Measurements from ENCODE around the gene CDC34. TPM values are rescaled to one million over a fixed set of nuclear protein-coding genes. Genes with fewer than 3 reads are reported as not detected.

The CDC34 gene
- total and polyA plus RNA-seq, 3 donors from 2014 or later = 149 to 249 (median 205) TPM

DNA sequence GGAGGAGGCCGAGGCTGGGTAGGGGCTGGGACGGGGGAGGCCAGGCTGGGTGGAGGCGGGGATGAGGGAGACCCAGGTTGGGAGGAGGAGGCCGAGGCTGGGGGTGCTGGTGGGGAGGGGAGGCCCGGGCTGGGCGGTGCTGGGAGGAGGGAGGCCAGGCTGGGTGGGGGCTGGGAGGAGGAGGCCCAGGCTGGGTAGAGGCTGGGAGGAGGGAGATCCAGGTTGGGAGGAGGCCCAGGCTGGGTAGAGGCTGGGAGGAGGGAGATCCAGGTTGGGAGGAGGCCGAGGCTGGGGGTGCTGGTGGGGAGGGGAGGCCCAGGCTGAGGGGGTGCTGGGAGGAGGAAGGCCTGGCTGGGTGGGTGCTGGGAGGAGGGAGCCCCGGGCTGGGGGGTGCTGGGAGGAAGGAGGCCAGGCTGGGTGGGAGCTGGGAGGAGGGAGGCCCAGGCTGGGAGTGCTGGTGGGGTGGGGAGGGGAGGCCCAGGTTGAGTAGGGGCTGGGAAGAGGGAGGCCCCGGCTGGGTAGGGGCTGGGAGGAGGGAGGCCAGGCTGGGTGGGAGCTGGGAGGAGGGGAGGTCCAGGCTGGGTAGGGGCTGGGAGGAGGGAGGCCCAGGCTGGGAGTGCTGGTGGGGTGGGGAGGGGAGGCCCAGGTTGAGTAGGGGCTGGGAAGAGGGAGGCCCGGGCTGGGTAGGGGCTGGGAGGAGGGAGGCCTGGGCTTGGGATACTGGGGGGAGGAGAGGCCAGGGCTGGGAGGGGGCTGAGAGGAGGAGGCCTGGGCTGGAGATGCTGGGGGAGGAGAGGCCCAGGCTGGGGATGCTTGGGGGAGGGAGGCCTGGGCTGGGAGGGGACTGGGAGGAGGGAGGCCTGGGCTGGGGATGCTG lies 13.6 kb upstream of the CDC34 start:
- intact Hi-C loops (cut with DNase I; ENCODE audit: low total_unique reads) = no loop called here
- H3K4me1 ChIP-seq = no peaks in the 10 kb centered on the region
- no peak overlapping the region for H3K27ac ChIP-seq
- TF ChIP-seq POLR2A (IDR thresholded peaks at IDR 0.05) = no peak
- TF ChIP-seq, protein P1, sequence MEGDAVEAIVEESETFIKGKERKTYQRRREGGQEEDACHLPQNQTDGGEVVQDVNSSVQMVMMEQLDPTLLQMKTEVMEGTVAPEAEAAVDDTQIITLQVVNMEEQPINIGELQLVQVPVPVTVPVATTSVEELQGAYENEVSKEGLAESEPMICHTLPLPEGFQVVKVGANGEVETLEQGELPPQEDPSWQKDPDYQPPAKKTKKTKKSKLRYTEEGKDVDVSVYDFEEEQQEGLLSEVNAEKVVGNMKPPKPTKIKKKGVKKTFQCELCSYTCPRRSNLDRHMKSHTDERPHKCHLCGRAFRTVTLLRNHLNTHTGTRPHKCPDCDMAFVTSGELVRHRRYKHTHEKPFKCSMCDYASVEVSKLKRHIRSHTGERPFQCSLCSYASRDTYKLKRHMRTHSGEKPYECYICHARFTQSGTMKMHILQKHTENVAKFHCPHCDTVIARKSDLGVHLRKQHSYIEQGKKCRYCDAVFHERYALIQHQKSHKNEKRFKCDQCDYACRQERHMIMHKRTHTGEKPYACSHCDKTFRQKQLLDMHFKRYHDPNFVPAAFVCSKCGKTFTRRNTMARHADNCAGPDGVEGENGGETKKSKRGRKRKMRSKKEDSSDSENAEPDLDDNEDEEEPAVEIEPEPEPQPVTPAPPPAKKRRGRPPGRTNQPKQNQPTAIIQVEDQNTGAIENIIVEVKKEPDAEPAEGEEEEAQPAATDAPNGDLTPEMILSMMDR (IDR thresholded peaks at IDR 0.05) = no peak
- H3K9me3 ChIP-seq = no peaks in the 10 kb centered on the region
- H3K4me3 ChIP-seq = no peak overlapping the region
- no peak for DNase-seq
- H3K36me3 ChIP-seq (ENCODE audit: low read depth, missing control alignments) = no peaks in the 10 kb centered on the region
- no peaks in the 10 kb centered on the region for H3K27me3 ChIP-seq
- 76 to 80% methylated on average over 10 of the region's 10 CpGs for WGBS, 2 donors

DNA sequence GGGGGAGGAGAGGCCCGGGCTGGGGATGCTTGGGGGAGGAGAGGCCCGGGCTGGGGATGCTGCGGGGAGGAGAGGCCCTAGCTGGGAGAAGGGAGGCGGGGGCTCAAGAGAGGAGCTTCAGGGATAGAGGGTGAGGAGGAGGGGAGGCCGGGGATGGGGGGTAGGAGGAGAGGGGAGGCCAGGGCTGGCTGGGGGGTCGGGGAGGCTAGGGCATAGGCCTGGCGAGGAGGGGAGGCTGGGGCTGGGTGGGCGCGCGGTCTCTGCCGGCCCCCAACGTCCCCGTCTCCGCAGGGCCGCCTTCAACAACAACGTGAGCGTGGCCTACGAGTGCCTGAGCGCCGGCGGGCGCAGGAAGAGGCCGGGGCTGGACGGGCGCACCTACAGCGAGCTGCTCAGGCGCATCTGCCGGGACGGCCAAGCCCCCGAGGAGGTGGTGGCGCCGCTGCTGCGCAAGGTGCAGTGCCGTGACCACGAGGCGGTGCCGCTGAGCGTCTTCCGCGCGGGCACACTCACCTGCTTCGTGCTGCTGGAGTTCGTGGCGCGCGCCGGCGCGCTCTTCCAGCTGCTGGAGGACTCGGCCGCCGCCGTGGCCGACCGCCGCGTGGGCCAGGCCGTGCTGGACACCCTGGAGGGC lies 12.8 kb upstream of the CDC34 start:
- no peak for DNase-seq
- intact Hi-C loops (cut with DNase I; ENCODE audit: low total_unique reads) = no loop called here
- TF ChIP-seq, protein P1 (IDR thresholded peaks at IDR 0.05) = no peak
- no peak for TF ChIP-seq POLR2A (IDR thresholded peaks at IDR 0.05)
- Histone ChIP-seq H3K27me3 (no peaks in the 10 kb centered on the region), H3K4me1 (no peaks in the 10 kb centered on the region), H3K4me3 (no peak overlapping the region), H3K9me3 (no peaks in the 10 kb centered on the region), H3K27ac (no peak overlapping the region), H3K36me3 (ENCODE audit: low read depth, missing control alignments) (no peaks in the 10 kb centered on the region)
- 42 to 77% methylated on average over 11 to 50 of the region's 58 CpGs for WGBS, 2 donors

- H3K4me3 ChIP-seq = peak overlapping the region in 1 of 2 donors; percentile 26
- no peak overlapping the region for H3K27ac ChIP-seq
- TF ChIP-seq, protein P1 (IDR thresholded peaks at IDR 0.05) = no peak
- no peak for TF ChIP-seq POLR2A (IDR thresholded peaks at IDR 0.05)
- DNase-seq = no peak
- intact Hi-C loops (cut with DNase I; ENCODE audit: low total_unique reads) = no loop called here
- H3K9me3 ChIP-seq = no peaks in the 10 kb centered on the region
- H3K27me3 ChIP-seq = no peaks in the 10 kb centered on the region
- no peaks in the 10 kb centered on the region for H3K36me3 ChIP-seq (ENCODE audit: low read depth, missing control alignments)
- 57 to 73% methylated on average over 19 to 45 of the region's 45 CpGs for WGBS, 2 donors
- no peaks in the 10 kb centered on the region for H3K4me1 ChIP-seq
Observed at GRCh38 chr19:519449-519865, 12.1 kb upstream of the CDC34 start.

DNA sequence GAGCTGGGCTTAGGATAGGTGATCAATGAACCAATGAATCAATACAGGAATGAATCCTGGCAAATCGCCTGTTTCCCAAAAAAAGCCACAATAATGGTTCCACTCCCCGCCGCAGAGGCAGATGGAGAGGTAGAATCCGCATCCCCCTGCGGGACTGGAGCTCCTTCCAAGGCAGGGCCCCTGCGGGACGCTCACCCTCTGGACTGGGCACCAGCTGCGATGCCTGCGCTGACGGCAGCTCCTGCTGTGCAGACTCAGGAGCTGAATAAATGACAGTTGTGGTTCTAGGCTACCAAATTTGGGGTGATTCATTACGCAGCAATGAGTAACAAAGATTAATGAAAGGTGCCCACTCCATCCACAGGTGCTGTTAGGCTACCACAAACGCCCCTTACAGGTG lies 8.8 kb upstream of the CDC34 start:
- H3K36me3 ChIP-seq (ENCODE audit: low read depth, missing control alignments) = no peaks in the 10 kb centered on the region
- DNase-seq = no peak
- intact Hi-C loops (cut with DNase I; ENCODE audit: low total_unique reads) = no loop called here
- H3K27ac ChIP-seq = no peak overlapping the region
- no peaks in the 10 kb centered on the region for H3K4me1 ChIP-seq
- 74 to 76% methylated on average over 12 of the region's 12 CpGs for WGBS, 2 donors
- H3K27me3 ChIP-seq = no peaks in the 10 kb centered on the region
- no peaks in the 10 kb centered on the region for H3K9me3 ChIP-seq
- TF ChIP-seq POLR2A (IDR thresholded peaks at IDR 0.05) = no peak
- TF ChIP-seq, protein P1 (IDR thresholded peaks at IDR 0.05) = no peak
- H3K4me3 ChIP-seq = peak overlapping the region; percentile 31 to 47
